Bronchial epithelial cell (primary cell): ENCODE data around the gene CASK. TPM values are rescaled to one million over a fixed set of nuclear protein-coding genes. Genes with fewer than 3 reads are reported as not detected.

Experiments
- DNase-seq: peaks from one replicate; pipeline ENCODE4 v3.0.0-alpha.2; 2010; ENCODE audit warnings: low read depth
- FAIRE-seq: peaks from 2 replicates; lab custom pipeline; 2011; peaks lifted over from hg19 to GRCh38; lab: Jason Lieb, UNC
- H3K27me3 ChIP-seq: 2 replicates; pipeline ENCODE4 v1.5.1; 2011; ENCODE audit warnings: low read length; ENCODE audit not compliant: control insufficient read depth, insufficient read depth
- H3K36me3 ChIP-seq: 2 replicates; pipeline ENCODE4 v1.5.1; 2011; ENCODE audit warnings: low read length; ENCODE audit not compliant: control insufficient read depth, insufficient read depth
- H3K4me3 ChIP-seq: 2 replicates; pipeline ENCODE4 v1.5.1; 2011; ENCODE audit warnings: mild to moderate bottlenecking, low read depth, low read length, control low read depth
- total RNA-seq: library from RNA; depleted of rRNA; stranded (reverse); fragments of >200 nt; gene quantifications from 2 replicates; pipeline ENCODE4 v1.2.1, GENCODE V29; 2014
- TF ChIP-seq, protein P1 (sequence below): IDR thresholded peaks from 2 replicates; pipeline ENCODE4 v1.5.1; 2011; ENCODE audit warnings: mild to moderate bottlenecking, moderate library complexity, low read length, control low read depth, inconsistent platforms; ENCODE audit not compliant: insufficient read depth, severe bottlenecking

CASK gene
- total RNA-seq, 1 donor from 2014 or later = 141 TPM

DNA sequence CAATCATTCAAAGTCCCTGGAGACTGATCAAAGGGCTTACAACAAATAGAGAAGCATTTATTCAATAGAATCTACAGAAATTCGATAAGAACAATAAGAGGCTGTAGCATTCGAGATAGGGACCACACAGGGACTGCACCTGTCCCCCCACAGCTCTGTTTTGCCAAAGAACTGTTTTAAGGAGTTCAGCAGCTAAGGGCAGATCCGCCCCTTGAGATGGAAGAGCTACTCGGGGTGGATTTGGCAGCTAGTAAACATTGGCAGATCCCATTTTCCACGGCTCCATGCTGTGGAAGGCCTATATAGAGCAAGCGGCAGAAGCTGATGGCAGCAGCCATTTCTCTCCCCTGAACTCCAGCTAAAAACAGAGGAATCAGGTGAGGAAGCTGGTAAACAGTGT lies 123.7 kb downstream of the CASK start:
- no peak for FAIRE-seq

DNA sequence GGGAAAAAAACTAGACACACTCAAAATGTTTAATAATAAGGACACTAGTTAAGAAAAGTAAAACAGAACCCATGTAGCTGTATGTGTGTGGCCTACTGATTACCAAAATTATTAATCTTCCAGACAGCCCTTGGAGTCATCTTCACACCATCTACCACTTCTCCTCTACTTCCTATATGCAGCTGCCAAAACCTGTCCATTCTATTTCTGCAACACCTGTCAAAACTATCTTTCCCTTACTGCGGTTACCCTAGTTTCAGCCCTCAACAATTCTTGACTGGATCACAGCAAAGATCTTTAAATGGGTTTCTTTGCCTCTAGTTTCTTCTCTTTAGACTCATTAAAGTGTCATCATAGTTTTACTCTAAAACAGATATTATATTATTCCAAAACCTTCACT lies 126.8 kb downstream of the CASK start:
- FAIRE-seq = no peak
- no peaks in the 10 kb centered on the region for H3K27me3 ChIP-seq
- no peak overlapping the region for H3K4me3 ChIP-seq
- no peaks in the 10 kb centered on the region for H3K36me3 ChIP-seq
- no peak for DNase-seq
- TF ChIP-seq, protein P1, sequence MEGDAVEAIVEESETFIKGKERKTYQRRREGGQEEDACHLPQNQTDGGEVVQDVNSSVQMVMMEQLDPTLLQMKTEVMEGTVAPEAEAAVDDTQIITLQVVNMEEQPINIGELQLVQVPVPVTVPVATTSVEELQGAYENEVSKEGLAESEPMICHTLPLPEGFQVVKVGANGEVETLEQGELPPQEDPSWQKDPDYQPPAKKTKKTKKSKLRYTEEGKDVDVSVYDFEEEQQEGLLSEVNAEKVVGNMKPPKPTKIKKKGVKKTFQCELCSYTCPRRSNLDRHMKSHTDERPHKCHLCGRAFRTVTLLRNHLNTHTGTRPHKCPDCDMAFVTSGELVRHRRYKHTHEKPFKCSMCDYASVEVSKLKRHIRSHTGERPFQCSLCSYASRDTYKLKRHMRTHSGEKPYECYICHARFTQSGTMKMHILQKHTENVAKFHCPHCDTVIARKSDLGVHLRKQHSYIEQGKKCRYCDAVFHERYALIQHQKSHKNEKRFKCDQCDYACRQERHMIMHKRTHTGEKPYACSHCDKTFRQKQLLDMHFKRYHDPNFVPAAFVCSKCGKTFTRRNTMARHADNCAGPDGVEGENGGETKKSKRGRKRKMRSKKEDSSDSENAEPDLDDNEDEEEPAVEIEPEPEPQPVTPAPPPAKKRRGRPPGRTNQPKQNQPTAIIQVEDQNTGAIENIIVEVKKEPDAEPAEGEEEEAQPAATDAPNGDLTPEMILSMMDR = no peak

More for the DNA sequence above, 123.7 kb downstream of the CASK start:
- TF ChIP-seq, protein P1 = no peak
- no peaks in the 10 kb centered on the region for H3K36me3 ChIP-seq
- H3K27me3 ChIP-seq = no peaks in the 10 kb centered on the region
- DNase-seq = no peak
- H3K4me3 ChIP-seq = no peak overlapping the region

DNA sequence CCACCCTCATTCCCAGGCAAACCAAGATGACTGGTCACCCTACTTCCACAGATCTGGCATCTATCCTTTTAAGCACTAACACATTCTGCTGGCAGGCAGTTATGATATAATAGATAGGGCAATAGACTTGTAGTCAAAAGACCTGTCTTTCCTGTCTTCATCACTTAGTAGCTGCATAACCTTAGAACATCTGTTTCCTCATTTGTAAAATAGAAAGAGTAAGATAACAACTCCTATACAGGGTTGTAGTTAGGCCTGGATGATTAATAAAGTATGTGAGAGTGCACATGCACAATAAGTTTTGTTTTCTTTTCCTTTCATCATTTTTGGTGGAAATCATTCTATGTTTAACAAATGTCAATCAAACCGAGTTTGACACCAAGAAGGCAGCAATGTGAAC lies 127.3 kb downstream of the CASK start:
- no peaks in the 10 kb centered on the region for H3K36me3 ChIP-seq
- FAIRE-seq (no peak), DNase-seq (no peak)
- no peaks in the 10 kb centered on the region for H3K27me3 ChIP-seq
- no peak overlapping the region for H3K4me3 ChIP-seq
- TF ChIP-seq, protein P1 = no peak

DNA sequence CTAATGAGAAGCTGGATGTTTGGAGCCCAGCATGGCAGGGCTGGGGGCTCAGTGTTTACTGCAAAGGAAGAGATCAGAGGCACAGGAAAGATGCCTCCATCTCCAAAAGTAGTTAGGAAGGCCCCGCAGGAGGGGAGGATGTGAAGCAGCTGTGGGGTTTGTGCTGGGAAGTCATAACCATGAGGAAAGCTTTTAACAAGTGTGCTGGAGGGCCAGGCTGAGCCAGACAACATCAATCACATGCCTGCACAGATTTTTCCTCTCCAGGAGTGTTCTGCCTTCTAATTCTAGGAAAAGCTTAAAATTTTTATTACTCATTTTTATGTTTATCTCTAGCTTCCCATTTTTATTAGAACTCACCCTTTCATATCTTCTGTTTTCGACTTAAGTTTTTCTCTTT lies 134.0 kb downstream of the CASK start:
- FAIRE-seq (no peak), DNase-seq (no peak)

DNA sequence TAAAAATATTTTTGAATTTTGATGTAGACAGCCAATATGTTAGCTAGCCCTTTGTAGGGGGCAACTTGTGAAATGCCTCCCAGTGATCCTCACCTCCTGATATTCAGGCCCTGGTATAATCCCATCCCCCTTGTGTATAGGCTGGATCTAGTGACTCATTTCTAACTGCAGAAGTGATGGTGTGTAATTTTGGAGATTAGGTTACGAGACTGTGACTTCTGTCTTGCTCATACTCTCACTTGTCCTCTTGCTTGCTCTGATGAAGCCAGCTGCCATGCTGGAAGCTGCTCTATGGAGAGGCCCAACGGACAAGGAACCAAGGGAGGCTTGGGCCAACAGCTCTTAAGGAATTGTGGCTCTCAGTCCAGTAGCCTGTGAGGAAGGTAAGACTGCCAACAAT lies 137.7 kb downstream of the CASK start:
- Histone ChIP-seq H3K36me3 (peaks cover 1% of the 10 kb centered on the region), H3K4me3 (no peak overlapping the region), H3K27me3 (no peaks in the 10 kb centered on the region)
- FAIRE-seq = no peak
- TF ChIP-seq, protein P1 = no peak
- peak; percentile 81 for DNase-seq

More for the DNA sequence above, 134.0 kb downstream of the CASK start:
- H3K4me3 ChIP-seq = no peak overlapping the region
- TF ChIP-seq, protein P1 = no peak
- peaks cover 1% of the 10 kb centered on the region for H3K36me3 ChIP-seq
- H3K27me3 ChIP-seq = no peaks in the 10 kb centered on the region

DNA sequence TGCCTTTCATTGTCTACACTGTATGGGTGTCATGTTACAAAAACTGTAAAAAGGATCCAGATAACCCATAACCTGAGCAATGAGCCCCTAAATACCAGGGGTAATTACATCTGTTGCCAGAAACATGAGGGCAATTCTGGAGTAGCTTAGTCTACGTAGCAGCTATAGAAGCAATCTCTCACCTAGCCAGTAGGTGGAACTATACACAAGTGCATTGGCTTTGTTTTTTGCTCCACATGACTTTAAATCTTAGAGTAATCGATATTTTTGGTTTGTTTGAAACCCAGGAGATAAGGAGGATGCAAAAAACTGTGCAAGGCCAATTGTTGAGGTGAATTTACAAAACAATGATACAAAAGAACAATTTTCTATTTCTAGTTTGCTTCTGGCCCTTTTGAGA lies 141.9 kb downstream of the CASK start:
- H3K4me3 ChIP-seq = no peak overlapping the region
- H3K27me3 ChIP-seq = no peaks in the 10 kb centered on the region
- TF ChIP-seq, protein P1 = peak; percentile 53
- DNase-seq (peak; percentile 44), FAIRE-seq (no peak)
- peaks cover 1% of the 10 kb centered on the region for H3K36me3 ChIP-seq
